ENCODE data around the gene PDCD4. TPM values are rescaled to one million over a fixed set of nuclear protein-coding genes. Genes with fewer than 3 reads are reported as not detected.

The PDCD4 gene
- total and polyA plus RNA-seq, 2 of the 13 experiments (the other 11 are each of a cell fraction or from before 2014, with no cell fraction given) = 22.8 to 56.2 TPM

DNA sequence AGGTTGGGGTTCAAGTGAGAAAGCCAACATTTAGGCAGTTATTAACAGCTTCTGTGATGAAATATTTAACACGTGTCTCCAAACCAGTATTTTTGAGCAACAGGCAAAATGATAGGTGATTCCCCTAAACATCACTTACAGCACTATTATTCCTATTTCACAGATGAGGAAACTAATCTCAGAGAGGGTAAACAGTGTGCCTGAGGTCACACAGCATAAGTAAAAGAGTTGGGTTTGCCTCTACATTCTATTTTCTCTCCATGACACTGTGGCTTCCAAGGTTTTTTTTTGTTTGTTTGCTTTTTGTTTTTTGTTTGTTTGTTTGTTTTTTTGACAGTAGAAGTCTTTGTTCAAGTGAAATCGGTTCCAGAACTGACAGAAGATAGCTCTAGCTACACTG is 43.2 kb upstream of the PDCD4 start:
- Histone ChIP-seq H3K4me2 (ENCODE audit: low read depth, low read length) (peak overlapping the region; percentile 68), H2AFZ (ENCODE audit: low read length) (no peak overlapping the region), H3K79me2 (ENCODE audit: insufficient read depth, low read length) (no peaks in the 10 kb centered on the region), H3K27me3 (ENCODE audit: control insufficient read depth in 1 of 2, insufficient read depth in 2 of 2, low read length in 2 of 2) (no peaks in the 10 kb centered on the region; a peak in 2 of 5 replicates), H3K36me3 (replicated peaks in 1 of 2; ENCODE audit: control insufficient read depth in 1 of 2, insufficient read depth in 2 of 2, low read length in 2 of 2) (no peaks in the 10 kb centered on the region), H3K27ac (ENCODE audit: extremely low read length, insufficient read depth, low read length) (no peak overlapping the region), H4K20me1 (ENCODE audit: insufficient read depth, low read length) (no peaks in the 10 kb centered on the region), H3K4me3 (replicated peaks in 1 of 3; ENCODE audit: insufficient read depth in 1 of 3, low read depth in 2 of 3, low read length in 3 of 3) (no peak overlapping the region), H3K9me3 (ENCODE audit: low read length) (no peaks in the 10 kb centered on the region), H3K4me1 (ENCODE audit: insufficient read depth, low read length) (peaks cover 73% of the 10 kb centered on the region), H3K9ac (ENCODE audit: insufficient read depth, low read depth, low read length) (no peak overlapping the region)
- DNase-seq (ENCODE audit: low spot score) (no peak), ATAC-seq (no peak), FAIRE-seq (no peak)
- intact Hi-C loops (cut with micrococcal nuclease; ENCODE audit: unreplicated experiment) = no loop called here
- no TSS peak for BruUV-seq (replicated peaks)
- CTCF ChIA-PET (ENCODE audit: low intra/inter-chr PET ratio, low total read pairs) = no interaction called here
- WGBS (ENCODE audit: low lambda C conversion rate) = 3% methylated on average over 2 of the region's 2 CpGs
- in situ Hi-C loops (cut with HindIII; ENCODE audit: extremely low pct_ligation_motif_present, low pct_unique_long_range_greater_than_20kb) = no loop called here
- TF ChIP-seq, protein P1, sequence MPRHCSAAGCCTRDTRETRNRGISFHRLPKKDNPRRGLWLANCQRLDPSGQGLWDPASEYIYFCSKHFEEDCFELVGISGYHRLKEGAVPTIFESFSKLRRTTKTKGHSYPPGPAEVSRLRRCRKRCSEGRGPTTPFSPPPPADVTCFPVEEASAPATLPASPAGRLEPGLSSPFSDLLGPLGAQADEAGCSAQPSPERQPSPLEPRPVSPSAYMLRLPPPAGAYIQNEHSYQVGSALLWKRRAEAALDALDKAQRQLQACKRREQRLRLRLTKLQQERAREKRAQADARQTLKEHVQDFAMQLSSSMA (CRISPR knock-in tag; IDR thresholded peaks at IDR 0.05) = no peak
- TF ChIP-seq ZNF768 (CRISPR knock-in tag; IDR thresholded peaks at IDR 0.05) = peak; percentile 49; the same call in 1 of the 2 replicates
- TF ChIP-seq, protein P2, sequence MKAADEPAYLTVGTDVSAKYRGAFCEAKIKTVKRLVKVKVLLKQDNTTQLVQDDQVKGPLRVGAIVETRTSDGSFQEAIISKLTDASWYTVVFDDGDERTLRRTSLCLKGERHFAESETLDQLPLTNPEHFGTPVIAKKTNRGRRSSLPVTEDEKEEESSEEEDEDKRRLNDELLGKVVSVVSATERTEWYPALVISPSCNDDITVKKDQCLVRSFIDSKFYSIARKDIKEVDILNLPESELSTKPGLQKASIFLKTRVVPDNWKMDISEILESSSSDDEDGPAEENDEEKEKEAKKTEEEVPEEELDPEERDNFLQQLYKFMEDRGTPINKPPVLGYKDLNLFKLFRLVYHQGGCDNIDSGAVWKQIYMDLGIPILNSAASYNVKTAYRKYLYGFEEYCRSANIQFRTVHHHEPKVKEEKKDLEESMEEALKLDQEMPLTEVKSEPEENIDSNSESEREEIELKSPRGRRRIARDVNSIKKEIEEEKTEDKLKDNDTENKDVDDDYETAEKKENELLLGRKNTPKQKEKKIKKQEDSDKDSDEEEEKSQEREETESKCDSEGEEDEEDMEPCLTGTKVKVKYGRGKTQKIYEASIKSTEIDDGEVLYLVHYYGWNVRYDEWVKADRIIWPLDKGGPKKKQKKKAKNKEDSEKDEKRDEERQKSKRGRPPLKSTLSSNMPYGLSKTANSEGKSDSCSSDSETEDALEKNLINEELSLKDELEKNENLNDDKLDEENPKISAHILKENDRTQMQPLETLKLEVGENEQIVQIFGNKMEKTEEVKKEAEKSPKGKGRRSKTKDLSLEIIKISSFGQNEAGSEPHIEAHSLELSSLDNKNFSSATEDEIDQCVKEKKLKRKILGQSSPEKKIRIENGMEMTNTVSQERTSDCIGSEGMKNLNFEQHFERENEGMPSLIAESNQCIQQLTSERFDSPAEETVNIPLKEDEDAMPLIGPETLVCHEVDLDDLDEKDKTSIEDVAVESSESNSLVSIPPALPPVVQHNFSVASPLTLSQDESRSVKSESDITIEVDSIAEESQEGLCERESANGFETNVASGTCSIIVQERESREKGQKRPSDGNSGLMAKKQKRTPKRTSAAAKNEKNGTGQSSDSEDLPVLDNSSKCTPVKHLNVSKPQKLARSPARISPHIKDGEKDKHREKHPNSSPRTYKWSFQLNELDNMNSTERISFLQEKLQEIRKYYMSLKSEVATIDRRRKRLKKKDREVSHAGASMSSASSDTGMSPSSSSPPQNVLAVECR (CRISPR knock-in tag; IDR thresholded peaks at IDR 0.05; ENCODE audit: borderline replicate concordance) = no peak
- POLR2A ChIA-PET = interaction anchor here (1.3 kb wide), 1 partner anchor 43 kb away, joined by 5 read pairs; the partner anchor contains the start of gene PDCD4
